Omental fat pad (tissue), 4 donors: ENCODE results near the gene AKR1C8. TPM values are rescaled to one million over a fixed set of nuclear protein-coding genes. Genes with fewer than 3 reads are reported as not detected.

Experiments used
- ATAC-seq: fragments of 150-250 bp; one replicate; pipeline ENCODE4 v1.9.1; 2016; ENCODE audit warnings: mild to moderate bottlenecking, moderate library complexity; ENCODE audit not compliant: low FRiP score
- DNase-seq: peaks from one replicate; pipeline ENCODE4 v3.0.0-alpha.2; 2019; ENCODE audit warnings: low spot score
- CTCF ChIP-seq, 3 donors: fragments of 450-650 bp; IDR thresholded peaks; one replicate each; pipeline ENCODE4 v1.5.1; 2016 to 2017; ENCODE audit warnings: antibody characterized with exemption in 3 of 3, mild to moderate bottlenecking in 3 of 3, moderate library complexity in 2 of 3
- total RNA-seq, 4 donors: library from RNA; depleted of rRNA; stranded (reverse); fragments of >200 nt; gene quantifications; one replicate each; pipeline ENCODE4 v1.1.0, GENCODE V29; 2016

AKR1C8 gene
- total RNA-seq, 4 donors from 2014 or later = 1.5 TPM; not detected in 3

- no peak for DNase-seq
- no peak for TF ChIP-seq CTCF (IDR thresholded peaks at IDR 0.05)
These were observed 21.5 kb downstream of the AKR1C8 start for GRCh38 chr10:5163487-5163886.

DNA sequence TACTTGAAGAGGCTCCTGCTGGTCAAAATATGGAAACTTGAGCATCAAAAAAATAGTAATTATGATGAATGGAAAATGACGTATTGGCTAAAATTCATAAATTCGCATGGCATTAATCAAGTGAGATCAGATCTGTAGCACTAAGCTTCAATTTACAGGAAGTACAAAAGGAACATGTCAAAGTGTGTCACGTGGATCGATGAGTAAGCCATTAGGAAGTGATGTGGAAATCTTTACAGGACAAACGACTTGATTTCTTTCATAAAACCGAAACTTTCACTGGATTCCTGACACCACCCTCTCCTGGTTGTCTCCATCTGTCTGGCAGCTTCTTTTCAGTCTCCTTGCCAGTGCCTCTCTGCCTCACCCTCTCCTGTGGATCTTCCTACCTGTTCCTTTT, 25.8 kb downstream of the AKR1C8 start:
- no peak for ATAC-seq
- no peak for TF ChIP-seq CTCF (IDR thresholded peaks at IDR 0.05)
- DNase-seq = no peak

More at GRCh38 chr10:5163487-5163886, 21.5 kb downstream of the AKR1C8 start:
- no peak for ATAC-seq

- no peak for TF ChIP-seq CTCF (IDR thresholded peaks at IDR 0.05)
- DNase-seq (no peak), ATAC-seq (no peak)
These were observed 27.4 kb downstream of the AKR1C8 start for GRCh38 chr10:5157501-5157900.

- DNase-seq (no peak), ATAC-seq (no peak)
- no peak for TF ChIP-seq CTCF (IDR thresholded peaks at IDR 0.05)
These were observed 29.0 kb downstream of the AKR1C8 start for GRCh38 chr10:5155951-5156350.

DNA sequence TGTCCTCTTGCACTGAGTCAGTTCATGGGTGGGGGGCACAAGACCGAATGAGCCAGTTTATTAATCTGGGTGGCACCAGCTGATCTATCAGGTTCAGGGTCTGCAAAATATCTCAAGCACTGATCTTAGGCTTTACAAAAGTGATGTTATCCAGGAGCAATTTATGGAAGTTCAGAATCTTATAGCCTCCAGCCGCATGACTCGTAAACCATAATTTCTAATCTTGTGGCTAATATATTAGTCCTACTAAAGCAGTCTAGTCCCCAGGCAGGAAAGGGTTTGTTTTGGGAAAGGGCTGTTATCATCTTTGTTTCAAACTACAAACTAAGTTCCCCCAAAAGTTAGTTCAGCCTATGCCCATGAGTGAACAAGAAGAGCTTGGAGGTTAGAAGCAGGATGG, 33.9 kb downstream of the AKR1C8 start:
- DNase-seq = no peak
- no peak for TF ChIP-seq CTCF (IDR thresholded peaks at IDR 0.05)
- no peak for ATAC-seq

GRCh38 chr10:5148678-5149032, 36.3 kb downstream of the AKR1C8 start:
- DNase-seq (no peak), ATAC-seq (no peak)
- TF ChIP-seq CTCF (IDR thresholded peaks at IDR 0.05) = no peak

DNA sequence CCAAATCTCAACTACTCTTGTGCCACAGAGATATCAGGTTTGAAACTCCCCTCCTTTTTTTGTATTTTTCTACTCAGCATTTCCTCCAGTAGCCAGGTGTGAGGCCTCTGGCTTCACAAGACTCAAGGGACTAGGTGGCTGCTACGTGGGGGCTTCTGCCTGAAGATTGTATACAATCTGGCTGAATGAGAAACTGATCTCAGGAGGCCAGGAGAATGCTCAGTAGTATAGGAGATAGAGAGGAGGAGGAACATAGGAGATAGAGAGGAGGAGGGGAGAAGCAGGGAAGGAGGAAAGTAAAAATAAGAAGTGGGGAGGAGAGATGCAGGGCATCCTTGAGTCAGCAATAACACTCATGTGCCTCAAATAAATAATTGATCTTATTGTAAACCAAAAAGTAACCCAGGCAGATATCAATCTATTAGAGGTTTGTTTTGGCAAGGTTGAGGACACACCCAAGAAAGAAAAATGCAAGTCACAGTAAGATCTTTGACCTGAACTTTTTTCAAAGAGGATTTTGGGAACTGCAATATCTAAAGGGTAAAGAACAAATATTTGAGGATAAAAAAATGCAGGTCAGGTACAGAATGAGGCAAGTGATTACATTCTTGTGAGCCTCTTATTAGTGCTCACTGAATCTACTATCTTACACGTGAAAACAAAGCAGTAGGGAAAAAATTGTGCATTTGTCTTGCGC, 36.8 kb downstream of the AKR1C8 start:
- ATAC-seq (no peak), DNase-seq (no peak)
- TF ChIP-seq CTCF (IDR thresholded peaks at IDR 0.05) = no peak
